ENCODE results near the gene SGK2.
"Not testable (repeated sequence)": the region's sequence is repeated elsewhere in the genome, so short reads cannot be mapped to it uniquely, and the experiment has no call there.

The SGK2 gene

GRCh38 chr20:43563429-43563828 is 4.6 kb downstream of the SGK2 start:
- FAIRE-seq (no peak), DNase-seq (ENCODE audit: insufficient read length, low spot score) (no peak)

DNA sequence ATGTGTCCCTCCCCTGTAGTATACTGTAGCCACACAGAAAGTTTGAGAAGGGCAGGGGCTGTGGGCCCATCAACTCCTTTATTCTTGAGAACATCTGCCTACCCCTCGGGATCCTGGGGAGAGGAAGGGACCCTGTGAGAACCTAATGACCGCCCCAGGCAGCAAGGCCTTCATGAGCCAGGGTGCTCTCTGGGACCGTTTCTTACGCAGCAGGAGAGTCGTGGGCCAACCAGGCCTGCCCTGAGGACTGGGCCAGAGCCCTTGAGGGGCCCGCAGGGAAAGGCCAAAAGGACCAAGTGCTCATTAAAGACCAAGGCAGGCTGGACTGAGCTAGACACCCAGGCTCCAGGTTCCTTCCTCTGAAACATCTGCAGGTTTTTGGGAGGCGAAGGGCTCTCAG is 5.2 kb downstream of the SGK2 start:
- FAIRE-seq, result no peak
- DNase-seq (ENCODE audit: insufficient read length, low spot score), result no peak

- no peak for DNase-seq (ENCODE audit: insufficient read length, low spot score)
Measured at GRCh38 chr20:43564455-43564854, 5.6 kb downstream of the SGK2 start.

GRCh38 chr20:43564993-43565757 is 6.3 kb downstream of the SGK2 start:
- no peak for FAIRE-seq

More at GRCh38 chr20:43564455-43564854, 5.6 kb downstream of the SGK2 start:
- no peak for FAIRE-seq

GRCh38 chr20:43565758-43566104 is 6.9 kb downstream of the SGK2 start:
- FAIRE-seq (no peak), DNase-seq (ENCODE audit: insufficient read length, low spot score) (no peak)

More at GRCh38 chr20:43564993-43565757, 6.3 kb downstream of the SGK2 start:
- no peak for DNase-seq (ENCODE audit: insufficient read length, low spot score)

DNA sequence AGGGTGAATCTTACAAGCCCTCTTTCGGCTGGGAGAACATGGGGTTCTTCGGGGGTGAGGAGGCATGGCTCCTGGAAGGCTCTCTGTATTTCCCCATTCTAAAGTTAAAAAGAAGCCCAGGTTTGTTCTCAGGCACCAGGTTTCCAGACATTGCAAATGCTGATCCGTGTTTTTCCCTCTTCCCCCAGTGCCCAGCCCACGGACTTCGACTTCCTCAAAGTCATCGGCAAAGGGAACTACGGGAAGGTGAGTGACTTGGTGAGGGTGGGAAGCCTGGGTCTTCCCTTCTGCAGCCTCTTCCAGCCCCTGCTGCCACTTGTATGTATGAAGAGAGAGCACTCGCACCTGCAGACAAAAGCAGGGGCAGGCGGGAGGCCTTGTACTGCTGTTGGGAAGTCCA is 8.7 kb downstream of the SGK2 start:
- DNase-seq (ENCODE audit: insufficient read length, low spot score) (no peak), FAIRE-seq (no peak)

DNA sequence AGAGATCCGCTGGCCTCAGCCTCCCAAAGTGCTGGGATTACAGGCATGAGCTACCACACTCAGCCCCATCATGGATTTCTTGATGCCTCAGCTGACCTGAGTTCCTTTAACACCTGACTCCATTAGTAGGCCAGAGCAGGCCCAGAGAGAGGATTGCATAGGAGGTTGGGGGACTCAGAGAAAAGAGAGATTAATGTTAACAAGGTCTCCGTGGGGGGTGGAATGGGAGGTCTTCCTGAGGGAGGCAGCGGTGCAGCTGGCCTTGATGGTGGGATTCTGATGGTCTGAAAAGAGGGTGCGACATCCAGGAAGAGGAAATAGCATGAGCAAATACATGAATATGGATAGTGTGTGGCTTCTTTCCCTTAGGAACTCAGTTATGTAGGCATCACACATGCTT is 9.9 kb downstream of the SGK2 start:
- FAIRE-seq (no peak), DNase-seq (ENCODE audit: insufficient read length, low spot score) (no peak)

- DNase-seq (ENCODE audit: insufficient read length, low spot score) (no peak), FAIRE-seq (no peak)
Measured at GRCh38 chr20:43569282-43569681, 10.5 kb downstream of the SGK2 start.

GRCh38 chr20:43570496-43570895 is 11.7 kb downstream of the SGK2 start:
- DNase-seq (ENCODE audit: insufficient read length, low spot score), result no peak
- FAIRE-seq, result no peak

- DNase-seq (ENCODE audit: insufficient read length, low spot score), result no peak
- no peak for FAIRE-seq
Measured at GRCh38 chr20:43571310-43571709, 12.5 kb downstream of the SGK2 start.

DNA sequence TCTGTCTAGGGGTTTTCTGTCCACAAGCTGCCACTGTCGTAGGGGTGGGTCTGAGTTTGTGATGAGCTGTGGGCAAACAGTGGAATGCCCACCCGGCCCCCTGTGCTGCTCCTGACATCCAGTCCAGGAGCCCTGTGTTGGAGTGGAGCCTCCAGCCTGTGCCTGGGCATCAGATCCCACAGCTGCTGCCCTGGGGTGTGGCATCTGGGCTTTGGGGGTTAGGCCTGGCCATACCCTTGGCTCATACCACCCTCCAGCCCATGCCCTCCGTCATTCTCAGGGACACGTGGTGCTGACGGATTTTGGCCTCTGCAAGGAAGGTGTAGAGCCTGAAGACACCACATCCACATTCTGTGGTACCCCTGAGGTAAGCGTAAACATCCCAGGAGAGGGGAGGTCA is 12.9 kb downstream of the SGK2 start:
- no peak for DNase-seq (ENCODE audit: insufficient read length, low spot score)
- no peak for FAIRE-seq

GRCh38 chr20:43572891-43573290 is 14.1 kb downstream of the SGK2 start:
- no peak for FAIRE-seq
- DNase-seq (ENCODE audit: insufficient read length, low spot score), result no peak

- DNase-seq (ENCODE audit: insufficient read length, low spot score) (no peak), FAIRE-seq (no peak)
Measured at GRCh38 chr20:43576108-43576507, 17.3 kb downstream of the SGK2 start.

DNA sequence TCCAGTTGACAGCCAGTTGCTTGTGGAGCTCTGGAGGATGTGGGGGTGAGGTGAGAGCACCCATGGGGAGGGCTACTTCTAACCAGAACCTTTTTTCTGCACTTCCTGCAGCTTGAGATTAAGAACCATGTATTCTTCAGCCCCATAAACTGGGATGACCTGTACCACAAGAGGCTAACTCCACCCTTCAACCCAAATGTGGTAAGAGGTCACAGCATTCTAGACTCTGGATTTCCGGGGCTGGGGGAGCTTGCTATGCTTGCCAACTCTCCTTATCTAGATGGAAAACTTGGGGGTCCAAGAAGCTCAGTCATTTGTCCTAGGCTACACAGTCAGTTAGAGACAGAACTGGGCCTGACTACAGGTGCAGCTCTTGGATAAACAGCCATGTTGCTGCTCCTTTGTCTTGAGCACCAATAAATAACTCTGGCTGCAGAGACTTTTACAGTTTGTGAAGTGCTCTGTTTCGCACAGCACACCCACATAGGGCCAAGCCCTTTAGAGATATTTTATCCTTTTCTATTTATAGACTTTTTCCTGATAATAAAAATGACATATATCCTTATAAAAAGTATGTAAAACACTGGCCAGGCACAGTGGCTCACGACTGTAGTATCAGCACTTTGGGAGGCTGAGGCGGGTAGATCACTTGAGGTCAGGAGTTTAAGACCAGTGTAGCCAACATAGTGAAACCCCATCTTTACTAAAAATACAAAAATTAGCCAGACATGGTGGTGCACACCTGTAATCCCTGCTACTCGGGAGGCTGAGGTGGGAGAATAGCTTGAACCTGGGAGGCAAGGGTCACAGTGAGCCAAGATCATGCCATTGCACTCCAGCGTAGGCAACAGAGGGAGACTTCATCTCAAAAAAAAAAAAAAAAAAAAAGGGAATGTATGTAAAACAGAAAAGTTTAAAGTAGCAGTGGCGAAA is 21.3 kb downstream of the SGK2 start:
- no peak for DNase-seq (ENCODE audit: insufficient read length, low spot score)
- FAIRE-seq, result no peak

DNA sequence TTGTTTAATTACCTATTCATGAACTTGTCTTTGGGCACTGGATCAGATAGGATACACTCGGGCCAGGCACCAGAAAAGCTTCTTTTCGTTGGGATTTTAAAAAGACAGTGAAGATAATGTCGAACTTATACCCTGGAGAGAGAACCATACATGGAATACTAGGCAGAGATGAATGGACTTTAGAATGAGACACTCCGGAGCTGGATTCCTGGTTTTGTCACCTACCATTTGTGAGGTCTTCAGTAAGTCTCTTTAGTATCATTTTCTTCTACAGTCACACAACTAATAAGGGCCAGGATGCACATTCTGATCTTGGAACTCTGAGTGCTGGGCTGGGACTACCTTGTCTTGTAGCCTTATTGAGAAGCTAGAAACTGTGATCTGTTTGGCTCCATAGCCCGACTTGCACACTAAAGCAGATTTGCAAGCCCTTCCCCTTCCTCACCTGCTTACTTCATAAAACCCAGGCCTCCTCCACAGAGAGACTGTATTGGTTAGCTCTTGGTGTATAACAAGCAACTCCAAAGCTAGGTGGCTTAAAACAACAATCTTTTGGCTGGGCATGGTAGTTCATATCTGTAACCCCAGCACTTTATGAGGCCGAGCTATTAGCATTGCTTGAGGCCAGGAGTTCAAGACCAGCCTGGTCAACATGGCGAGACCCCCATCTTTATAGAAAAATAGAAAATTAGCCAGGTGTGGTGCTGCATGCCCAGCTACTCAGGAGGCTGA is 24.5 kb downstream of the SGK2 start:
- DNase-seq (ENCODE audit: insufficient read length, low spot score), result no peak
- no peak for FAIRE-seq

DNA sequence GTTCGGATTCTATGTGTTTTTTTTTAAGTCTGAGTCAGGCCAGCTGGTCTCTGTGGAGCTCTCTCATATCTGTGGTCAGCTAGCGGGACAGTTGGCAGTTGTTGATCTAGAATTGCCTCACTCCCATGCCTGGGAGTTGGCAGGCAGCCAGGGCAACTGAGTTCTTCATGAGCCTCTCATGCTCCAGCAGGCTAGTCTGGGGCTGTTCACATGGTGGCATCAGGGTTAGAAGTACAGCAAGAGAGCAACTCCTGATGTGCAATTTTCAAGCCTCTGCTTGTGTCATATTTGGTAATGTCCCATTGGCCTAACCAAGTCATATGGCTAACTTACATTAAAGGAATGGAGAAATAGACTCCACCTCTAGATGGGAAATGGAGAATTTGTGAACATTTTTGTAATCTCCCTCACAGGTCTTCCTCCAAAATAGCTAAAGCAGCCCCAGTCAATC is 25.2 kb downstream of the SGK2 start:
- no peak for FAIRE-seq
- no peak for DNase-seq (ENCODE audit: insufficient read length, low spot score)

DNA sequence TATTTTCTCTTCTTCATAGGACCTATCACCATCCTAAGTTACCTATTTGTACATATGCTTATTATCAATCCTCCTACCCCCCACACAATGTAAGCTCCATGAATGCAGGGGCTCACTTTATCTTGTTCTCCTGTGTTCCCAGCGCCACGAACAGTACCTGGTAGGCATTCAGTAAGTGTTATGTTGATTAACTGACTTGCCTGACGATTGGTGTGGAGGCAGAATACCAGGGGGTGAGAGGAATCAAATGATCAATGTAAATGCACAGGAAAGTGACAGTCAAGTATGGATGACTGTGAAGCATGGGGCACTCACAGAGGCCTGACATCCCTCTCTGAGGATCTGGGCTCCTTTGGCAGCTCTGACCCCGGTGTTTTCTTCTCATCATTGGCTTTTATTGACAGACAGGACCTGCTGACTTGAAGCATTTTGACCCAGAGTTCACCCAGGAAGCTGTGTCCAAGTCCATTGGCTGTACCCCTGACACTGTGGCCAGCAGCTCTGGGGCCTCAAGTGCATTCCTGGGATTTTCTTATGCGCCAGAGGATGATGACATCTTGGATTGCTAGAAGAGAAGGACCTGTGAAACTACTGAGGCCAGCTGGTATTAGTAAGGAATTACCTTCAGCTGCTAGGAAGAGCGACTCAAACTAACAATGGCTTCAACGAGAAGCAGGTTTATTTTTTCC is 25.8 kb downstream of the SGK2 start:
- FAIRE-seq, result no peak
- DNase-seq (ENCODE audit: insufficient read length, low spot score), result no peak

DNA sequence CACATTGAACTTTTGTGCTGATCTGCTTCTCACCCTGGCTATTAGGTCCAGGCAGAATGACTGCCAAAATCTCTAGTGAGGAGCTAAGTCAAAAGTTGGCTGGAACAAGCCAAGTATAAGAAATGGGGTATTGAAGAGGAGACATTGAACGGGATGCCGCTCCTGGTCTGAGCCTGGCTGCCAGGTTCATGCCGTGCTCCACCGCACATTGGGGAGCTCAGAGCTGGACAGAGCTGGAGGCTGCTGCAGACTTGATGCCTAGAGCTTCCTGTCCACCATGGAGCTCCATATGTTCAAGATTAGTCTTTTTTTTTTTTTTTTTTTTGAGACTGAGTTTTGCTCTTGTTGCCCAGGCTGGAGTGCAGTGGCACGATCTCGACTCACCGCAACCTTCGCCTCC is 27.8 kb downstream of the SGK2 start:
- FAIRE-seq (no peak), DNase-seq (ENCODE audit: insufficient read length, low spot score) (no peak)

DNA sequence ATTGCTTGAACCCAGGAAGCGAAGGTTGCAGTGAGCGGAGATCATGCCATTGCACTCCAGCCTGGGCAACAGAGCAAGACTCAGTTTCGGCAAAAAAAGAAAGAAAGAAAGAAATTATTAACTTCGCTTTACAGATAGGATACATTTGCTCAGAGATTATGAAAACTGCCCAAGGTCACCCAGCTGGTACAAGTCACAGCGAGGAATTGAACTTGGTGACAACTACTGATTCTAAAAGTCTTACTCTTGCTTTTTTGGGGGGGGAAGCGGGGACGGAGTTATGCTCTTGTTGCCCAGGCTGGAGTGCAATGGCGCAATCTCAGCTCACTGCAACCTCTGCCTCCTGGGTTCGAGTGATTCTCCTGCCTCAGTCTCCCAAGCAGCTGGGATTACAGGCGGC is 29.7 kb downstream of the SGK2 start:
- DNase-seq (ENCODE audit: insufficient read length, low spot score); FAIRE-seq: not testable (repeated sequence)

DNA sequence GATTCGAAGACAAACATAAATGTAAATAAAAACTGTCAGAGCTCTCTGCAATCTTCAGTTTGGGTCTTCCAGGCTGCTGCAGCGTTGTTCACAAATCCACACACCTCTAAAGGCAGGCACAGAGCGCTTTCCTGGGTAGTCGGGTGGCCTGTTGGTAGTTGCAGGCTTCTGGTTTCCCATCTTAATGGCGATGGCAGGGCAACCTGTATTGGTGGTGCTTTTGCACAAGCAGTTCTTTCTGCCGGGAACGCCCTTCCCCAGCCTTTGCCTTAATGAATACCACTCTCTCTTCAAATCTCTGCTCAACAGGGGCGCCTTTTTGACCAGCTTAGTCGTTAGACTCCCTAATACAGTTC is 31.2 kb downstream of the SGK2 start:
- DNase-seq (ENCODE audit: insufficient read length, low spot score), result no peak
- FAIRE-seq, result no peak
